ENCODE measurements around the gene TFEC. TPM values are rescaled to one million over a fixed set of nuclear protein-coding genes. Genes with fewer than 3 reads are reported as not detected.

TFEC gene
- total and polyA plus RNA-seq, 2 experiments from 2014 or later = not detected

GRCh38 chr7:115968171-115968570 is 62.4 kb downstream of the TFEC start:
- TF ChIP-seq POLR2AphosphoS5 (IDR thresholded peaks at IDR 0.05; ENCODE audit: low read depth) (no peak), STAT1 (IDR thresholded peaks at IDR 0.05; ENCODE audit: unreplicated experiment) (no peak), REST (IDR thresholded peaks at IDR 0.05; ENCODE audit: unreplicated experiment) (no peak), EZH2phosphoT487 (IDR thresholded peaks at IDR 0.05; ENCODE audit: unreplicated experiment) (no peak), ZNF462 (CRISPR knock-in tag; IDR thresholded peaks at IDR 0.05) (no peak), ETS1 (IDR thresholded peaks at IDR 0.05) (no peak)
- ATAC-seq (no peak), DNase-seq (ENCODE audit: low spot score) (no peak)
- no peaks in the 10 kb centered on the region for H3K27me3 ChIP-seq (ENCODE audit: insufficient read depth)
- no peaks in the 10 kb centered on the region for H3F3A ChIP-seq (replicated peaks; ENCODE audit: low read depth)
- no peaks in the 10 kb centered on the region for H4K20me1 ChIP-seq (replicated peaks; ENCODE audit: insufficient read depth)
- H3K36me3 Mint-ChIP-seq (ENCODE audit: low read depth) = no peaks in the 10 kb centered on the region
- no peaks in the 10 kb centered on the region for H3K9me3 Mint-ChIP-seq
- no peak overlapping the region for H3K4me3 Mint-ChIP-seq
- H2AFZ ChIP-seq = no peak overlapping the region
- no peak overlapping the region for H3K27ac ChIP-seq (ENCODE audit: low read depth)
- H3K27me3 Mint-ChIP-seq (ENCODE audit: insufficient read depth, low read depth, poor library complexity) = no peaks in the 10 kb centered on the region
- H3K36me3 ChIP-seq (ENCODE audit: insufficient read depth) = no peaks in the 10 kb centered on the region
- peaks cover 12% of the 10 kb centered on the region; the same call in 2 of the 3 replicates for H3K4me1 Mint-ChIP-seq
- no peak overlapping the region for H3K4me3 ChIP-seq
- peaks cover 10% of the 10 kb centered on the region; the same call in 1 of the 2 replicates for H3K4me1 ChIP-seq (ENCODE audit: insufficient read depth)
- H3K27ac Mint-ChIP-seq = no peak overlapping the region
- H3K79me2 ChIP-seq (replicated peaks; ENCODE audit: insufficient read depth) = no peaks in the 10 kb centered on the region
- no peaks in the 10 kb centered on the region; the same call in 1 of the 2 replicates for H3K9me2 ChIP-seq (ENCODE audit: insufficient read depth)
- no peak overlapping the region for H3K4me2 ChIP-seq

Data from GM23338 (cell line).